Astrocyte of the cerebellum (primary cell): ENCODE results near the gene TXLNG.
"Not testable (repeated sequence)": the region's sequence is repeated elsewhere in the genome, so short reads cannot be mapped to it uniquely, and the experiment has no call there.

Experiments
- DNase-seq: peaks from one replicate; pipeline ENCODE4 v3.0.0-alpha.2; 2011; ENCODE audit warnings: low read depth
- H3K4me3 ChIP-seq: 2 replicates; pipeline ENCODE4 v1.5.1; 2011; ENCODE audit warnings: mild to moderate bottlenecking, low read depth, low read length, moderate library complexity
- CTCF ChIP-seq: IDR thresholded peaks from 2 replicates; pipeline ENCODE4 v1.5.1; 2012; ENCODE audit warnings: low read length, low read depth, moderate library complexity, mild to moderate bottlenecking; ENCODE audit errors: missing control alignments
- in situ Hi-C: cut with HindIII; loops from 2 replicates; pipeline ENCODE4 v1.10.0; 2017; ENCODE audit warnings: low sequenced_read_pairs

TXLNG gene

GRCh38 chrX:16748425-16748824 lies 37.8 kb upstream of the TXLNG start:
- no peak overlapping the region for H3K4me3 ChIP-seq
- no peak for DNase-seq

GRCh38 chrX:16750136-16750535 lies 36.1 kb upstream of the TXLNG start:
- no peak overlapping the region for H3K4me3 ChIP-seq
- in situ Hi-C loops: no loop called here
- no peak for TF ChIP-seq CTCF
- DNase-seq: no peak

More at GRCh38 chrX:16748425-16748824, 37.8 kb upstream of the TXLNG start:
- in situ Hi-C loops: no loop called here
- no peak for TF ChIP-seq CTCF

GRCh38 chrX:16754019-16754418 lies 32.2 kb upstream of the TXLNG start:
- in situ Hi-C loops: no loop called here
- TF ChIP-seq CTCF: no peak

GRCh38 chrX:16756724-16757123 lies 29.5 kb upstream of the TXLNG start:
- DNase-seq: no peak
- in situ Hi-C loops: no loop called here
- no peak overlapping the region for H3K4me3 ChIP-seq
- TF ChIP-seq CTCF: no peak

More at GRCh38 chrX:16754019-16754418, 32.2 kb upstream of the TXLNG start:
- no peak overlapping the region for H3K4me3 ChIP-seq
- DNase-seq: no peak

GRCh38 chrX:16761500-16761899 lies 24.8 kb upstream of the TXLNG start:
- DNase-seq, H3K4me3 ChIP-seq, in situ Hi-C loops: not testable (repeated sequence)

- TF ChIP-seq CTCF: no peak
- in situ Hi-C loops: no loop called here
- H3K4me3 ChIP-seq: no peak overlapping the region
- DNase-seq: no peak
Observed at GRCh38 chrX:16762579-16762978, 23.7 kb upstream of the TXLNG start.

- no peak for DNase-seq
- TF ChIP-seq CTCF: no peak
- no peak overlapping the region for H3K4me3 ChIP-seq
- in situ Hi-C loops: no loop called here
Observed at GRCh38 chrX:16765594-16765993, 20.7 kb upstream of the TXLNG start.
